Naive B cell (primary cell): ENCODE measurements around the gene SNAP29. TPM values are rescaled to one million over a fixed set of nuclear protein-coding genes. Genes with fewer than 3 reads are reported as not detected.
A peak's percentile ranks its signal among the peaks of the same experiment; 100 is the strongest.
"Not testable (repeated sequence)": the region's sequence is repeated elsewhere in the genome, so short reads cannot be mapped to it uniquely, and the experiment has no call there.

Experiments used
- ATAC-seq, 2 donors: fragments of 150-1000 bp; cut with Tn5 transposase; 2 replicates each; pipeline ENCODE4 v1.10.0; 2021; ENCODE audit warnings: low read depth in 2 of 2, mild to moderate bottlenecking in 2 of 2, moderate library complexity in 2 of 2
- DNase-seq: peaks from one replicate; pipeline ENCODE4 v3.0.0; 2022
- H3K27ac Mint-ChIP-seq, 6 donors: one replicate each; pipeline ENCODE4 v1.8.0; 2020 to 2022; ENCODE audit warnings: mild to moderate bottlenecking in 6 of 6, mixed read lengths in 6 of 6, moderate library complexity in 5 of 6, inconsistent platforms in 2 of 6
- H3K27me3 Mint-ChIP-seq, 3 donors: one replicate each; pipeline ENCODE4 v1.8.0; 2021 to 2022; ENCODE audit warnings: mixed read lengths in 3 of 3, mild to moderate bottlenecking in 1 of 3
- H3K36me3 Mint-ChIP-seq, 2 donors: one replicate each; pipeline ENCODE4 v1.8.0; 2020 to 2022; ENCODE audit warnings: mixed read lengths in 2 of 2, inconsistent platforms in 1 of 2, mild to moderate bottlenecking in 1 of 2
- H3K4me1 Mint-ChIP-seq, 3 donors: one replicate each; pipeline ENCODE4 v1.8.0; 2020 to 2022; ENCODE audit warnings: mixed read lengths in 3 of 3, inconsistent platforms in 1 of 3, mild to moderate bottlenecking in 1 of 3, moderate library complexity in 1 of 3
- H3K4me3 Mint-ChIP-seq, 8 donors: one replicate each; pipeline ENCODE4 v1.8.0; 2020 to 2022; ENCODE audit warnings: mild to moderate bottlenecking in 8 of 8, mixed read lengths in 8 of 8, moderate library complexity in 8 of 8, inconsistent platforms in 2 of 8
- H3K9me3 Mint-ChIP-seq, 7 donors: one replicate each; pipeline ENCODE4 v1.8.0; 2020 to 2022; ENCODE audit warnings: mixed read lengths in 7 of 7, mild to moderate bottlenecking in 5 of 7, inconsistent platforms in 2 of 7, moderate library complexity in 1 of 7
- polyA plus RNA-seq, 6 donors: library from polyadenylated mRNA; unstranded; fragments of 300-500 nt; fragmentation: Illumina TruSeq; gene quantifications; one replicate each; pipeline ENCODE4 v1.2.3, GENCODE V29; 2021; ENCODE audit warnings: low read depth in 6 of 6

The SNAP29 gene
- polyA plus RNA-seq, 6 donors from 2014 or later = 15.1 to 24.1 (median 17.1) TPM

DNA sequence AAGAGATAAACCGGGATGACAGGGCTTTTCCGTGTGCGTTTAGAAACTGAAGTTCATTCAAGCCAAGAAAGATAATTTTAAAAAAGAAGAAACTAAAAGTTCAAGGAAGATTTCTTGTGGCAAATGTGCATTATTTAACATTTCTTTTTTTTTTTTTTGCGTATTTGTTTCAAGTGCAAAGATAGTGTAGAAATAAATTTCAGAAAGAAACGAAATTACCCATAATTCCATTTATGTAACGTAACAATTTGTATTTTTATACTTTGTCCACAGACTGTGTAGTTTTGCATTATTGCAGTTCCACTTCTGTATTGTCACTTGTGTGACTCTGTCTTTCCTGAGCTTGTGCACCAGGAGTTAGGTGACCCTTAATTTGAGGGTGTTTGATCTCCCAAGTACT is 24.0 kb downstream of the SNAP29 start:
- DNase-seq (no peak), ATAC-seq (no peak)
- no peak overlapping the region for H3K4me3 Mint-ChIP-seq
- H3K36me3 Mint-ChIP-seq = peaks cover 21 to 37% of the 10 kb centered on the region in 2 donors
- H3K9me3 Mint-ChIP-seq = no peaks in the 10 kb centered on the region
- H3K4me1 Mint-ChIP-seq = peaks cover 0 to 9% (median 0%) of the 10 kb centered on the region in 3 donors
- no peaks in the 10 kb centered on the region for H3K27me3 Mint-ChIP-seq
- no peak overlapping the region for H3K27ac Mint-ChIP-seq

DNA sequence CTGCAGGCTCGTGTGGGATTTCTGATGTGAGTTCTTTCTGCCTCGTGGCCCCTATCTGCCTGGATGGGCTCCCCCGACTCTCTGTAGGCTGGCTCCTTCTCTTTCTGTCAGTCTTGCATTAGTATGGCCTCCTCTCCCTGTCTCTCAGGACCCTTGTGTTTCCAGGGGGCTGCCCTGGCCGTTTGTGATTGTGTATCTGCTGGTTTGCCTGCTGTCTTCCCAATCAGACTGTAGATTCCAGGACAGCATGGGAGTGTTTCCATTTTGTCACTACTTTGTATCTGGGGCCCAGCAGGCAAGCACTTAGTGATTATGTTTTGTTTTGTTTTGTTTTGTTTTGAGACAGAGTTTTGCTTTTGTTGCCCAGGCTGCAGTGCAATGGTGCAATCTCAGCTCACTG is 25.6 kb downstream of the SNAP29 start:
- H3K27ac Mint-ChIP-seq = peak overlapping the region in 1 of 6 donors; percentile 85
- peaks cover 0 to 9% (median 0%) of the 10 kb centered on the region in 3 donors for H3K4me1 Mint-ChIP-seq
- ATAC-seq = no peak
- H3K9me3 Mint-ChIP-seq = no peaks in the 10 kb centered on the region
- H3K36me3 Mint-ChIP-seq = peaks cover 25 to 52% of the 10 kb centered on the region in 2 donors
- no peaks in the 10 kb centered on the region for H3K27me3 Mint-ChIP-seq
- H3K4me3 Mint-ChIP-seq = no peak overlapping the region
- no peak for DNase-seq

DNA sequence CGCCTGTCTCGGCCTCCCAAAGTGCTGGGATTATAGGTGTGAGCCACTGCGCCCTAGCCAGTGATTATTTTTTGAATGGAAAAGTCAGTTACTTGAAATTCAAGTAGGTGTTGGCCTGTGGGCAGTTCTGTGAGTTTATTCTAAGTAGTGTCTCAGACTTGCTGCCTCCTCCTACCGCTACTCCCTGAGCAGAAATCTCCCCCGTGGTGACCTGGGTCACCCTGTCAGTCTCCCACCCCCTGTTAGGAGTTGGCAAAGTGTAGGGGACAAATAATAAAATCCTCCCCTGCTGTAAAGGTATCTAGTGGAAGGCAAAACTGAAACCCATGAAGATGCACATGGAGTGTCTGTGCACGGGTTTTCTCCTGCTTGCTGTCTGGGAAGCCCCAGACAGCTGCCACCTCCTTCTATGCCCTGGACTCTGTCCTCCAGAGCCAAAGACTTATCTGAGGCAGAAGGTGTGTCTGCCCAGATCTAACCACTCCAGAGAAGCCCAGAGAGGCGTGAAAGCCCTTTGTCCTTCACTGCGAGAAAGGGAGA is 26.3 kb downstream of the SNAP29 start:
- Mint-ChIP-seq H3K4me3 (no peak overlapping the region), H3K9me3 (no peaks in the 10 kb centered on the region), H3K36me3 (peaks cover 29 to 58% of the 10 kb centered on the region in 2 donors), H3K27ac (peak overlapping the region in 1 of 6 donors; percentile 15), H3K4me1 (peaks cover 0 to 9% (median 0%) of the 10 kb centered on the region in 3 donors), H3K27me3 (no peaks in the 10 kb centered on the region)
- no peak for ATAC-seq
- DNase-seq = no peak

DNA sequence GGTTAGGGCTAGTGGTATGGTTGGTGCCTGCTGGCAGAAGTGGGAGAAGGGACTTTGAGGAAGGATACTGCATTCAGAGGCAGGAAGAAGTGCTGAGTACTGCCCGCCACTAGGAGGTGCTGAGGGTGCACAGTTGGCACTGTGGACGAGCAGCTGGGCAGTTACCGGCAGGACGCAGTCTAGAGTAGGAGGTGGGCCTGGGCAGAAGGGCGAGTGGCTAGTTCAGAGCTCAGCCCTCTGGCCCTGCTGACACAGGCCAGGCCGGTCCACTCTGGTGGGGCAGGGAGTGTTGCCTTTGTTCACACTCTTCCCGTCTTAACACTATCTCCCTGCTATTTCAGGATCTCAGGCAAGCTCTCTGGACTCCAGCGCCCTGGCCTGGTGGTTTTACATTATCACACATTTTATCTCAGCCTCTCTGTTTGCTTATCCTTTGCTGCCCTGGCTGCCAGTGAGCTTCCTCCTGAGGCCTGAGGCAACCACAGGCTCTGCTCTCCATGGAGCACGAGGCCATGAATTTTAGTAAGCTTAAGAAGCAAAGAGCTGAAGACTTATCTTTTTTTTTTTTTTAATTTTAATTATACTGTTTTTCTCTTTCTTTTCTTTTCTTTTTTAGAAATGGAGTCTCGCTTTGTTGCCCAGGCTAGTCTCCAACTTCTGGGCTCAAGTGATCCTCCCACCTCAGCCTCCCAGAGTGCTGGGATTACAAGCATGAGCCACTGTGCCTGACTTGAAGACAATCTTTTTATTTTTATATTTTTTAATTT is 26.9 kb downstream of the SNAP29 start:
- H3K36me3 Mint-ChIP-seq = peaks cover 29 to 59% of the 10 kb centered on the region in 2 donors
- peaks cover 0 to 9% (median 0%) of the 10 kb centered on the region in 3 donors for H3K4me1 Mint-ChIP-seq
- no peak overlapping the region for H3K4me3 Mint-ChIP-seq

DNA sequence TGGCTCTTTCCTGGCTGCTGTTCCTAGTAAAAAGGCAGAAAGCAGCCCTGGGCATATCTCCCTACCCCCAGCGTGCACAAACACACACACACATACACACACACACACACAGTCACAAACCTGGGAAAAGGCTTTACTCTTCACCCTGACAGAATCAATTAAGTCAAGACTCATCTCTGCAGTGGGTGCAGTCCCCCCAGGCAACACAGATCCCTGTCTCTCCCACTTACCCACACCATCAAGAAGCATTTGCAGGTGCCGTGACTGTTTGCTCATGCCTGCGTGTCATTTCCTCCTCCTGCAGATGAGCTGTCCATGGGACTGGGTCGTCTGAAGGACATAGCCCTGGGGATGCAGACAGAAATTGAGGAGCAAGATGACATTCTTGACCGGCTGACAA is 28.6 kb downstream of the SNAP29 start:
- Mint-ChIP-seq H3K4me1 (peaks cover 0 to 9% (median 0%) of the 10 kb centered on the region in 3 donors), H3K36me3 (peaks cover 24 to 52% of the 10 kb centered on the region in 2 donors), H3K27me3 (no peaks in the 10 kb centered on the region), H3K9me3 (no peaks in the 10 kb centered on the region), H3K27ac (peak overlapping the region in 2 of 6 donors; percentile 11 to 52), H3K4me3 (no peak overlapping the region)
- ATAC-seq = no peak
- DNase-seq = no peak

More for the DNA sequence above, 26.9 kb downstream of the SNAP29 start:
- DNase-seq = peak; percentile 28
- no peaks in the 10 kb centered on the region for H3K9me3 Mint-ChIP-seq
- ATAC-seq = peak; percentile 64
- peak overlapping the region in 2 of 6 donors; percentile 20 to 43 for H3K27ac Mint-ChIP-seq
- no peaks in the 10 kb centered on the region for H3K27me3 Mint-ChIP-seq

DNA sequence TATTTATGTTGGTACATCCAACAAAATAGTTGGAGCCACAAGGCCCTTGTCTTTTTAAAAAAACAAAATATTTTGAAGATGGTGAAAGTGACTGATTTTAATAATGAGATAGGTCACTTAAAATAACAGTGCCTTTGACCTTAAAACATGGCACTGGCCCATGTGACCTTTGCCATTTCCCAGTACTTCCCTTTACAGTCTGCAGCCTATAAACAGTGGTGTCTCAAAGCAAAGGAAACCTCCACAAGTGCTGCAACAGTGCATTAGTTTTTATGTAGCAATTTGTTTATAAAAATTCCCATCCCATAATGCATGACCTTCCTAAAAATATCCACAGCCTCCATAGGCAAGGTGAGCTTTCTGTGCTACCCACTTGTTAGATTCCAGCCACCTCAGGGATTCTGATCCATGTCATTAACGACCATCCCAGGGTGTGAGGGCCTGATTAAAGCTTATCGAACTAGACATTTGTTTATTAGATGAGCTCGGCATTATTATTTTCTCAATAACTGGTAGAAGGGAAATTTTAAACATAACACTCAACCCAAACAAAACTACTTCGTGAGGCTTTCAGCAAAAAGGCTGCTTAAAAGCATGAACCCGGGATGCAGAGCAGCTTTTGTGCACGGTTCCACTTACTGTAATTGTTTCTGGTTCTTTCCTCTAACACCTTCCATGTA is 30.4 kb downstream of the SNAP29 start:
- H3K36me3 Mint-ChIP-seq = peaks cover 15 to 38% of the 10 kb centered on the region in 2 donors
- ATAC-seq (no peak), DNase-seq (no peak)
- H3K27me3 Mint-ChIP-seq = no peaks in the 10 kb centered on the region
- no peak overlapping the region for H3K27ac Mint-ChIP-seq
- no peaks in the 10 kb centered on the region for H3K9me3 Mint-ChIP-seq
- H3K4me1 Mint-ChIP-seq = peaks cover 0 to 9% (median 0%) of the 10 kb centered on the region in 3 donors
- no peak overlapping the region for H3K4me3 Mint-ChIP-seq

DNA sequence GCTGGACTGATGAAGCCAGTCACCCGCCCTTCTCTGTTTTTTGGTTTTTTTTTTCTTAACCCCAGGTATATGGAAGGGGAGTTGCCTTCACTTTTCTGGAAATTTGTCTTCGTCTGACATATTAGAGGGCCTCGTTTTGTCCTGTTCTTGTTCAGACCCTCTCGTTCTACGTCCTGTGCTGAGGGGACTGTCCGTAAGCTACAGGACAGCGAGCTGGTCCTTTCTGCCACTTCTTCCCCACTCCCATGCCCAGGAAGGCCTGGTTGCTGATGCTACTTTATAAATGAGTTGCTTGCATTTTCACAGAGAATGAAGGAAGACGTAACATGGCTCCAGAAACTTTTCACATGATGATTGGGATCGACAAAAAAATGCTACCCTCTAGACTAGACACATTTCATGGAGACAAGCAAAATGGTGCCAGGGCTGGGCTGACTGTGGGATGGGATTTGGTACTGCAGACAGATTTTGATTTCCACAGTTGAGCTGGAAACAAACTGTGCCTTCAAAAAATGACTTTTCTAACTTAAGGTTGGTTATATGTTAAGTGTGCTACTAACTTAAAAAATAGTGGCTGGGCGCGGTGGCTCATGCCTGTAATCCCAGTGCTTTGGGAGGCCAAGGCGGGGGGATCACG is 31.2 kb downstream of the SNAP29 start:
- DNase-seq (no peak), ATAC-seq (no peak)
- Mint-ChIP-seq H3K4me3 (no peak overlapping the region), H3K4me1 (peaks cover 0 to 8% (median 0%) of the 10 kb centered on the region in 3 donors), H3K36me3 (peaks cover 15 to 32% of the 10 kb centered on the region in 2 donors), H3K9me3 (no peaks in the 10 kb centered on the region), H3K27me3 (peaks cover 0 to 3% (median 0%) of the 10 kb centered on the region in 3 donors), H3K27ac (no peak overlapping the region)

DNA sequence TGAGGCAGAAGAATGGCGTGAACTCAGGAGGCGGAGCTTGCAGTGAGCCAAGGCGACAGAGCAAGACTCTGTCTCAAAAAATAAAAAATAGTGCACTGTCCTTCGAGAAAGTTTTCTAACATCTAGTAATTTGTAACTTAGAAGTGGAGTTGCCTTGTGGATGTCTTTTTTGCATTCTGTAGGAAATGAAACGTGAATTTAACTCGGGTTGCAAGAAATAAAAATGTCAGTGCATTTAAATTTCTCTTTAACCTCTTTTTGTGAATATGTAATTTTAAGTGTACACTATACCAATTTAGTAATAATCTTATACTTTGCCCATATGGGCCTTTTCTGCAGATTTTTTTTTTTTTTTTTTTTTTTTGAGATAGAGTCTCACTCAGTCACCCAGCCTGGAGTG is 32.2 kb downstream of the SNAP29 start:
- ATAC-seq = no peak
- peaks cover 15 to 32% of the 10 kb centered on the region in 2 donors for H3K36me3 Mint-ChIP-seq
- H3K9me3 Mint-ChIP-seq = no peaks in the 10 kb centered on the region
- H3K4me3 Mint-ChIP-seq = no peak overlapping the region
- H3K4me1 Mint-ChIP-seq = no peaks in the 10 kb centered on the region
- H3K27me3 Mint-ChIP-seq = peaks cover 0 to 3% (median 0%) of the 10 kb centered on the region in 3 donors
- no peak overlapping the region for H3K27ac Mint-ChIP-seq
- no peak for DNase-seq

DNA sequence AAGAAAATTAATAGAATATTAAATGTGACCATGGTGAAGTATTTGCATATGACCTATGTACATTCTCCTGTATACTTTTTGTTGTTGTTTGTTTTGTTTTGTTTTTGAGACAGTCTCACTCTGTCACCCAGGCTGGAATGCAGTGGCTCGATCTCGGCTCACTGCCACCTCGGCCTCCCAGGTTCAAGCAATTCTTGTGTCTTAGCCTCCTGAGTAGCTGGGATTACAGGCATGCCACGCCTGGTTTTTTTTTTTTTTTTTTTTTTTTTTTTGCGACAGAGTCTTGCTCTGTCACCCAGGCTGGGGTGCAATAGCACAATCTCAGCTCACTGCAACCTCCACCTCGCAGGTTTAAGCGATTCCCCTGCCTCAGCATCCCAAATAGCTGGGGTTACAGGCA is 38.9 kb downstream of the SNAP29 start:
- H3K9me3 Mint-ChIP-seq, ATAC-seq, H3K27me3 Mint-ChIP-seq, H3K36me3 Mint-ChIP-seq, DNase-seq, H3K4me1 Mint-ChIP-seq, H3K4me3 Mint-ChIP-seq, H3K27ac Mint-ChIP-seq: not testable (repeated sequence)

DNA sequence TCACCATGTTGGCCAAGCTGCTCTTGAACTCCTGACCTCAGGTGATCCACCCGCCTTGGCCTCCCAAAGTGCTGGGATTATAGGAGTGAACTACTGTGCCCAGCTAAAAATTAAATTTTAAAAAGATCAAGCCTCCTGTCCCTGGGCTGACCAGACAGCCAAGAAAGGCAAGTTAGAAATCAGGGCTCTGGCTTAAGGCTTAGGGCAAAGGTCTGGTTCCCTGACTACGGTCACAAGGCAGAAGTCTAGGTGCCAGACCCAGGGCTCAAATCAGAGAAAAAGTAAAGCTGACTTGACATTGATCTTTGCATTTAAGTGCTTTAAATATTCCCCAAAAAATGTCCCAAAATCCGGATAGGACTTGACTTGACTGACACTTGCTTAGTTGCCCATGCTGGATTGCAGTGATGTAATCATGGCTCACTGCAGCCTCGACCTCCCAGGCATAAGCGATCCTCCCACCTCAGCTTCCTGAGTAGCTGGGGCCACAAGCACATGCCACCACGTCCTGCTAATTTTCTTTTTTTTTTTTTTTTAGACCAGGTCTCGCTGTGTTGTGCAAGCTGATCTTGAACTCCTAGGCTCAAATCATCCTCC is 41.1 kb downstream of the SNAP29 start:
- Mint-ChIP-seq H3K4me3 (no peak overlapping the region), H3K36me3 (no peaks in the 10 kb centered on the region)

DNA sequence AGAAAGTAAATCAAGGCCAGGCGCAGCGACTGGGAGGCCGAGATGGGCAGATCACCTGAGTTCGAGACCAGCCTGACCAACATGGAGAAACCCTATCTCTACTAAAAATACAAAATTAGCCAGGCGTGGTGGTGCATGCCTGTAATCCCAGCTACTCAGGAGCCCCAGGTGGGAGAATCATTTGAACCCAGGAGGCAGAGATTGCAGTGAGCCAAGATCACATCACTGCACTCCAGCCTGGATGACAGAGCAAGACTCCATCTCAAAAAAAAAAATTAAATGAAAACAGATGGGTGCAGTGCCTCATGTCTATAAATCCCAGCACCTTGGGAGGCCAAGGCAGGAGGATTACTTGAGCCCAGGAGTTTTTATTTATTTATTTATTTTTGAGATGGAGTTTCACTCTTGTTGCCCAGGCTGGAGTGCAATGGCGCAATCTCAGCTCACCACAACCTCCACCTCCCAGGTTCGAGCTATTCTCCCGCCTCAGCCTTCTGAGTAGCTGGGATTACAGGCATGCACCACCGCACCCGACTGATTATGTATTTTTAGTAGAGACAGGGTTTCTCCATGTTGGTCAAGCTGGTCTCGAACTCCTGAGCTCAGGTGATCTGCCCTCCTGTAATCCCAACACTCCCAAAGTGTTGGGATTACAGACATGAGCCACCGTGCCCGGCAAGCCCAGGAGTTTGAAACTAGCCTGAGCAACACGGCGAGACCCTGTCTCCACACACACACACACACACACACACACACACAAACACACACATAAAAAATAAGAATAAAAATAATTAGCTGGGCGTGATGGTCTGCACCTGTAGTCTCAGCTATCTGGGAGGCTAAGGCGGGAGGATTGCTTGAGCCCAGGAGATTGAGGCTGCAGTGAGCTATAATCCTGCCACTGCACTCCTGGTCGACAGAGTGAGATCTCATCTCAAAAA is 42.6 kb downstream of the SNAP29 start:
- H3K4me3 Mint-ChIP-seq, H3K4me1 Mint-ChIP-seq, H3K27me3 Mint-ChIP-seq, H3K36me3 Mint-ChIP-seq, H3K27ac Mint-ChIP-seq, ATAC-seq, H3K9me3 Mint-ChIP-seq, DNase-seq: not testable (repeated sequence)

More for the DNA sequence above, 41.1 kb downstream of the SNAP29 start:
- no peaks in the 10 kb centered on the region for H3K27me3 Mint-ChIP-seq
- no peak overlapping the region for H3K27ac Mint-ChIP-seq
- no peaks in the 10 kb centered on the region for H3K9me3 Mint-ChIP-seq
- DNase-seq = no peak
- ATAC-seq = no peak
- no peaks in the 10 kb centered on the region for H3K4me1 Mint-ChIP-seq

DNA sequence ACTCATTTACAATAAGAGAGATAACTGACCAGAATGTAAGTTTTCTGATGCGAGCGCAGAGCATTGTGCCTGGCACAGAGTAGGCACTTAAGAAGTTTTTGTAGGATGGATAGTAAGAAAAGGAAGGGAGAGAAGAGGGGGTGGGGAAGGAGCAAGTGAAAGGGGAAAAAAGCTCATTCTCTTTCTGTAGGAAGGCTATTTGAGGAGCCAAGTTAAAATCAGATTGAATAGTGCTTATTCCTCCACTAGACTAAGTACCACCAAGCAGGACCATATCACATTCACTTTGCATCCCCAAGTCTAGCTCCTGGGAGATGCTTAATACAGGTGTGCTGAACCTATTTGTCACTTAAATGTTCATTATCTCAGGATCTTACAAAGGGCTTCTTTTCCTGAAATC is 44.3 kb downstream of the SNAP29 start:
- ATAC-seq = no peak
- Mint-ChIP-seq H3K27me3 (peaks cover 0 to 4% (median 0%) of the 10 kb centered on the region in 3 donors), H3K4me3 (no peak overlapping the region), H3K9me3 (no peaks in the 10 kb centered on the region), H3K36me3 (no peaks in the 10 kb centered on the region), H3K4me1 (no peaks in the 10 kb centered on the region), H3K27ac (no peak overlapping the region)
- no peak for DNase-seq
